ENCODE data around the gene IL7R.

Gene IL7R

GRCh38 chr5:35876454-35876853 lies 19.8 kb downstream of the IL7R start:
- Histone ChIP-seq H3K36me3 (ENCODE audit: control insufficient read depth in 1 of 2, insufficient read depth in 2 of 2, low read length in 2 of 2) (no peaks in the 10 kb centered on the region), H3K27me3 (ENCODE audit: insufficient read depth, low read length) (no peaks in the 10 kb centered on the region), H3K4me3 (ENCODE audit: low read depth, low read length) (no peak overlapping the region), H2AK5ac (ENCODE audit: low read length) (no peak overlapping the region), H4K8ac (ENCODE audit: low read depth, low read length) (no peak overlapping the region), H3K4me1 (ENCODE audit: control insufficient read depth in 1 of 2, insufficient read depth in 2 of 2, low read length in 2 of 2) (no peaks in the 10 kb centered on the region), H2BK5ac (ENCODE audit: low read depth, low read length, poor library complexity) (no peak overlapping the region), H3K9me3 (ENCODE audit: insufficient read depth, low read depth, low read length) (no peaks in the 10 kb centered on the region), H2BK12ac (ENCODE audit: low read length) (no peak overlapping the region), H3K18ac (ENCODE audit: low read length) (no peak overlapping the region), H3K14ac (ENCODE audit: low read length) (no peak overlapping the region), H3K27ac (ENCODE audit: low read depth, low read length) (no peak overlapping the region), H3K9ac (ENCODE audit: low read length) (no peak overlapping the region), H3K79me2 (ENCODE audit: control insufficient read depth, insufficient read depth, low read length, poor library complexity) (no peaks in the 10 kb centered on the region), H3K79me1 (ENCODE audit: low read length) (no peaks in the 10 kb centered on the region), H2BK120ac (ENCODE audit: insufficient read depth, low read length, poor library complexity) (no peak overlapping the region), H4K91ac (ENCODE audit: low read depth, low read length) (no peak overlapping the region), H3K4me2 (ENCODE audit: low read length) (no peak overlapping the region), H3K4ac (ENCODE audit: low read depth, low read length) (no peak overlapping the region), H4K12ac (ENCODE audit: low read depth, low read length) (no peak overlapping the region), H2AFZ (ENCODE audit: insufficient read depth, low read length, poor library complexity) (no peak overlapping the region), H3K23ac (ENCODE audit: low read length) (no peak overlapping the region)
- no CpG with 5 or more reads among the region's 2 CpGs for WGBS (ENCODE audit: extremely low coverage, insufficient coverage, insufficient read length)
- no peak for DNase-seq

GRCh38 chr5:35876922-35877321 lies 20.2 kb downstream of the IL7R start:
- no CpG with 5 or more reads among the region's 3 CpGs for WGBS (ENCODE audit: extremely low coverage, insufficient coverage, insufficient read length)

GRCh38 chr5:35877655-35878054 lies 21.0 kb downstream of the IL7R start:
- no peak overlapping the region for H2AFZ ChIP-seq (ENCODE audit: insufficient read depth, low read length, poor library complexity)
- no peak overlapping the region for H4K8ac ChIP-seq (ENCODE audit: low read depth, low read length)
- no peaks in the 10 kb centered on the region for H3K27me3 ChIP-seq (ENCODE audit: insufficient read depth, low read length)
- no peak overlapping the region for H3K4ac ChIP-seq (ENCODE audit: low read depth, low read length)
- H3K79me2 ChIP-seq (ENCODE audit: control insufficient read depth, insufficient read depth, low read length, poor library complexity) = no peaks in the 10 kb centered on the region
- no peak overlapping the region for H2BK120ac ChIP-seq (ENCODE audit: insufficient read depth, low read length, poor library complexity)
- H4K91ac ChIP-seq (ENCODE audit: low read depth, low read length) = no peak overlapping the region
- no peak overlapping the region for H2AK5ac ChIP-seq (ENCODE audit: low read length)
- H3K79me1 ChIP-seq (ENCODE audit: low read length) = no peaks in the 10 kb centered on the region
- no peak overlapping the region for H2BK12ac ChIP-seq (ENCODE audit: low read length)
- H3K9me3 ChIP-seq (ENCODE audit: insufficient read depth, low read depth, low read length) = no peaks in the 10 kb centered on the region
- no peak for DNase-seq
- no peak overlapping the region for H4K12ac ChIP-seq (ENCODE audit: low read depth, low read length)
- no peak overlapping the region for H3K4me3 ChIP-seq (ENCODE audit: low read depth, low read length)
- H3K36me3 ChIP-seq (ENCODE audit: control insufficient read depth in 1 of 2, insufficient read depth in 2 of 2, low read length in 2 of 2) = no peaks in the 10 kb centered on the region
- H3K23ac ChIP-seq (ENCODE audit: low read length) = no peak overlapping the region
- H2BK5ac ChIP-seq (ENCODE audit: low read depth, low read length, poor library complexity) = no peak overlapping the region
- no peak overlapping the region for H3K27ac ChIP-seq (ENCODE audit: low read depth, low read length)
- no peak overlapping the region for H3K18ac ChIP-seq (ENCODE audit: low read length)
- no peak overlapping the region for H3K4me2 ChIP-seq (ENCODE audit: low read length)
- H3K4me1 ChIP-seq (ENCODE audit: control insufficient read depth in 1 of 2, insufficient read depth in 2 of 2, low read length in 2 of 2) = no peaks in the 10 kb centered on the region
- no peak overlapping the region for H3K14ac ChIP-seq (ENCODE audit: low read length)
- H3K9ac ChIP-seq (ENCODE audit: low read length) = no peak overlapping the region
- WGBS (ENCODE audit: extremely low coverage, insufficient coverage, insufficient read length) = no CpG with 5 or more reads among the region's 2 CpGs

More at GRCh38 chr5:35876922-35877321, 20.2 kb downstream of the IL7R start:
- H3K4me3 ChIP-seq (ENCODE audit: low read depth, low read length) = no peak overlapping the region
- no peak overlapping the region for H3K9ac ChIP-seq (ENCODE audit: low read length)
- no peak overlapping the region for H2BK5ac ChIP-seq (ENCODE audit: low read depth, low read length, poor library complexity)
- H3K4ac ChIP-seq (ENCODE audit: low read depth, low read length) = no peak overlapping the region
- H3K36me3 ChIP-seq (ENCODE audit: control insufficient read depth in 1 of 2, insufficient read depth in 2 of 2, low read length in 2 of 2) = no peaks in the 10 kb centered on the region
- H2AK5ac ChIP-seq (ENCODE audit: low read length) = no peak overlapping the region
- no peaks in the 10 kb centered on the region for H3K79me1 ChIP-seq (ENCODE audit: low read length)
- H2BK120ac ChIP-seq (ENCODE audit: insufficient read depth, low read length, poor library complexity) = no peak overlapping the region
- H3K14ac ChIP-seq (ENCODE audit: low read length) = no peak overlapping the region
- no peaks in the 10 kb centered on the region for H3K27me3 ChIP-seq (ENCODE audit: insufficient read depth, low read length)
- H4K12ac ChIP-seq (ENCODE audit: low read depth, low read length) = no peak overlapping the region
- H2BK12ac ChIP-seq (ENCODE audit: low read length) = no peak overlapping the region
- H3K9me3 ChIP-seq (ENCODE audit: insufficient read depth, low read depth, low read length) = no peaks in the 10 kb centered on the region
- H3K4me2 ChIP-seq (ENCODE audit: low read length) = no peak overlapping the region
- H3K27ac ChIP-seq (ENCODE audit: low read depth, low read length) = no peak overlapping the region
- no peaks in the 10 kb centered on the region for H3K4me1 ChIP-seq (ENCODE audit: control insufficient read depth in 1 of 2, insufficient read depth in 2 of 2, low read length in 2 of 2)
- no peak overlapping the region for H2AFZ ChIP-seq (ENCODE audit: insufficient read depth, low read length, poor library complexity)
- H3K23ac ChIP-seq (ENCODE audit: low read length) = no peak overlapping the region
- no peak overlapping the region for H4K91ac ChIP-seq (ENCODE audit: low read depth, low read length)
- H4K8ac ChIP-seq (ENCODE audit: low read depth, low read length) = no peak overlapping the region
- DNase-seq = no peak
- H3K79me2 ChIP-seq (ENCODE audit: control insufficient read depth, insufficient read depth, low read length, poor library complexity) = no peaks in the 10 kb centered on the region
- no peak overlapping the region for H3K18ac ChIP-seq (ENCODE audit: low read length)

- no peak overlapping the region for H2AFZ ChIP-seq (ENCODE audit: insufficient read depth, low read length, poor library complexity)
- no peaks in the 10 kb centered on the region for H3K9me3 ChIP-seq (ENCODE audit: insufficient read depth, low read depth, low read length)
- no peak overlapping the region for H3K9ac ChIP-seq (ENCODE audit: low read length)
- H2BK12ac ChIP-seq (ENCODE audit: low read length) = no peak overlapping the region
- H3K27me3 ChIP-seq (ENCODE audit: insufficient read depth, low read length) = no peaks in the 10 kb centered on the region
- no peak overlapping the region for H3K23ac ChIP-seq (ENCODE audit: low read length)
- no peak overlapping the region for H4K91ac ChIP-seq (ENCODE audit: low read depth, low read length)
- no peak overlapping the region for H3K4ac ChIP-seq (ENCODE audit: low read depth, low read length)
- no peak overlapping the region for H4K12ac ChIP-seq (ENCODE audit: low read depth, low read length)
- H3K18ac ChIP-seq (ENCODE audit: low read length) = no peak overlapping the region
- no peak for DNase-seq
- H2BK5ac ChIP-seq (ENCODE audit: low read depth, low read length, poor library complexity) = no peak overlapping the region
- H3K4me2 ChIP-seq (ENCODE audit: low read length) = no peak overlapping the region
- H3K4me1 ChIP-seq (ENCODE audit: control insufficient read depth in 1 of 2, insufficient read depth in 2 of 2, low read length in 2 of 2) = no peaks in the 10 kb centered on the region
- H3K14ac ChIP-seq (ENCODE audit: low read length) = no peak overlapping the region
- no peak overlapping the region for H4K8ac ChIP-seq (ENCODE audit: low read depth, low read length)
- no peaks in the 10 kb centered on the region for H3K79me1 ChIP-seq (ENCODE audit: low read length)
- no peaks in the 10 kb centered on the region for H3K79me2 ChIP-seq (ENCODE audit: control insufficient read depth, insufficient read depth, low read length, poor library complexity)
- no peak overlapping the region for H2AK5ac ChIP-seq (ENCODE audit: low read length)
- no peaks in the 10 kb centered on the region for H3K36me3 ChIP-seq (ENCODE audit: control insufficient read depth in 1 of 2, insufficient read depth in 2 of 2, low read length in 2 of 2)
- no peak overlapping the region for H2BK120ac ChIP-seq (ENCODE audit: insufficient read depth, low read length, poor library complexity)
- H3K27ac ChIP-seq (ENCODE audit: low read depth, low read length) = no peak overlapping the region
- H3K4me3 ChIP-seq (ENCODE audit: low read depth, low read length) = no peak overlapping the region
These were observed 21.4 kb downstream of the IL7R start for GRCh38 chr5:35878079-35878478.
